ENCODE data around the gene ACTL8. TPM values are rescaled to one million over a fixed set of nuclear protein-coding genes. Genes with fewer than 3 reads are reported as not detected.

Gene ACTL8
- total and polyA plus RNA-seq, 2 of the 4 experiments (the other 2 are of a cell fraction) = under 0.01 to 0.07 TPM

DNA sequence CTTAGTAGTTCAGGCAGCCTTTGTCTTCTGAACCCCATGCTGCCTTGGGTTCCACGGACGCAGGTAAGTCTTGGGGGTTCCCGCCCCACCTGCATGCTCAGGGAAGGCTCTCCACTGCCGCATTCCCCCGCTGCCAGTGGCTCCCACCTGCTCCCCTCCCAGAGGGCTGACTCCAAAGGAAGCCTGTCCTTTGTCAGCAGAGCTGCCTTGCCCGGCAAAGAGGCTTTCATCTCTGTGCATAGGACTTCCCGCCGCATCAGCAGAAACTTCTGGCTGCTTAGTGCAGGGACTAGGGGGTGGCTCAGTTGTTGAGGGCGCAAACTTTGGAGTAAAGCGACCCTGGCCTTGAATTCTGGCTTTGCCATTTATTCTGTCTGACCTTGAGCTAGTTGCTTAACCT lies 25.2 kb upstream of the ACTL8 start:
- peaks cover 14% of the 10 kb centered on the region for H3K27me3 ChIP-seq (ENCODE audit: control insufficient read depth, insufficient read depth, low read length)
- H3K9me3 ChIP-seq (ENCODE audit: control insufficient read depth, insufficient read depth, low read length) = no peaks in the 10 kb centered on the region; the same call in 1 of the 2 replicates
- H2AFZ ChIP-seq (replicated peaks; ENCODE audit: low read length, poor library complexity) = no peak overlapping the region
- H3K14ac ChIP-seq (replicated peaks; ENCODE audit: low read depth, low read length) = no peak overlapping the region
- H2BK20ac ChIP-seq (ENCODE audit: low read depth, low read length) = no peak overlapping the region
- ATAC-seq (ENCODE audit: low read depth) = no peak
- dilution Hi-C loops (cut with HindIII; ENCODE audit: low sequenced_read_pairs, unreplicated experiment) (no loop called here), intact Hi-C loops (cut with micrococcal nuclease) (no loop called here), in situ Hi-C loops (cut with MboI; ENCODE audit: low sequenced_read_pairs) (no loop called here)
- no peaks in the 10 kb centered on the region for H3K79me1 ChIP-seq (ENCODE audit: low read depth in 1 of 2, low read length in 2 of 2)
- H3K23ac ChIP-seq (ENCODE audit: low read depth, low read length) = no peak overlapping the region
- no peak overlapping the region for H3K56ac ChIP-seq (ENCODE audit: extremely low read depth, insufficient read depth, low read length)
- no peak overlapping the region for H4K5ac ChIP-seq (ENCODE audit: low read depth, low read length)
- H3K18ac ChIP-seq (ENCODE audit: low read depth, low read length) = no peak overlapping the region
- no peak overlapping the region for H3K4me3 ChIP-seq (ENCODE audit: insufficient read depth, low read depth, low read length)
- H2AK9ac ChIP-seq (replicated peaks; ENCODE audit: low read depth, low read length, poor library complexity) = no peak overlapping the region
- no peak overlapping the region for H3K4ac ChIP-seq (ENCODE audit: low read depth, low read length)
- DNase-seq = no peak
- no peaks in the 10 kb centered on the region for H3K36me3 ChIP-seq (ENCODE audit: control insufficient read depth, insufficient read depth, low read length)
- no peak overlapping the region for H4K8ac ChIP-seq (ENCODE audit: low read depth in 2 of 2, low read length in 2 of 2)
- WGBS, 2 experiments (ENCODE audit: extremely low coverage in 2 of 2, insufficient read length in 1 of 2) = 63% methylated on average over 6 of the region's 10 CpGs; no CpG with 5 or more reads in 1 of the 2 experiments
- H3K4me1 ChIP-seq (ENCODE audit: control insufficient read depth, insufficient read depth, low read length) = no peaks in the 10 kb centered on the region
- ChIA-PET POLR2A (ENCODE audit: unreplicated experiment) (no interaction called here), CTCF (no interaction called here)
- no peak overlapping the region for H2BK15ac ChIP-seq (ENCODE audit: low read depth, low read length)
- BruUV-seq (replicated peaks) = no TSS peak
- H3K27ac ChIP-seq (ENCODE audit: insufficient read depth, low read length) = no peak overlapping the region
- TF ChIP-seq MAFK (IDR thresholded peaks at IDR 0.05; ENCODE audit: low read depth, low read length) = peak; percentile 28; the same call in 1 of the 2 replicates
- TF ChIP-seq, protein P1, sequence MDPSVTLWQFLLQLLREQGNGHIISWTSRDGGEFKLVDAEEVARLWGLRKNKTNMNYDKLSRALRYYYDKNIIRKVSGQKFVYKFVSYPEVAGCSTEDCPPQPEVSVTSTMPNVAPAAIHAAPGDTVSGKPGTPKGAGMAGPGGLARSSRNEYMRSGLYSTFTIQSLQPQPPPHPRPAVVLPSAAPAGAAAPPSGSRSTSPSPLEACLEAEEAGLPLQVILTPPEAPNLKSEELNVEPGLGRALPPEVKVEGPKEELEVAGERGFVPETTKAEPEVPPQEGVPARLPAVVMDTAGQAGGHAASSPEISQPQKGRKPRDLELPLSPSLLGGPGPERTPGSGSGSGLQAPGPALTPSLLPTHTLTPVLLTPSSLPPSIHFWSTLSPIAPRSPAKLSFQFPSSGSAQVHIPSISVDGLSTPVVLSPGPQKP (IDR thresholded peaks at IDR 0.05; ENCODE audit: borderline replicate concordance, low read depth, low read length) = no peak
- no peaks in the 10 kb centered on the region for H4K20me1 ChIP-seq (ENCODE audit: insufficient read depth, low read length)
- no peak overlapping the region for H3K4me2 ChIP-seq (ENCODE audit: low read depth, low read length)
- H3K9ac ChIP-seq (ENCODE audit: low read depth, low read length) = no peak overlapping the region
- H4K91ac ChIP-seq (ENCODE audit: insufficient read depth, low read depth, low read length) = no peak overlapping the region
- no peak overlapping the region for H2BK5ac ChIP-seq (ENCODE audit: low read depth, low read length, poor library complexity, severe bottlenecking)
- H2AK5ac ChIP-seq (ENCODE audit: low read depth, low read length) = no peak overlapping the region
- H2BK120ac ChIP-seq (ENCODE audit: low read depth, low read length) = no peak overlapping the region
- no peaks in the 10 kb centered on the region for H3K9me1 ChIP-seq (ENCODE audit: insufficient read depth, low read length)

Data from IMR-90 (cell line).